ENCODE data around the gene PBX3.

DNA sequence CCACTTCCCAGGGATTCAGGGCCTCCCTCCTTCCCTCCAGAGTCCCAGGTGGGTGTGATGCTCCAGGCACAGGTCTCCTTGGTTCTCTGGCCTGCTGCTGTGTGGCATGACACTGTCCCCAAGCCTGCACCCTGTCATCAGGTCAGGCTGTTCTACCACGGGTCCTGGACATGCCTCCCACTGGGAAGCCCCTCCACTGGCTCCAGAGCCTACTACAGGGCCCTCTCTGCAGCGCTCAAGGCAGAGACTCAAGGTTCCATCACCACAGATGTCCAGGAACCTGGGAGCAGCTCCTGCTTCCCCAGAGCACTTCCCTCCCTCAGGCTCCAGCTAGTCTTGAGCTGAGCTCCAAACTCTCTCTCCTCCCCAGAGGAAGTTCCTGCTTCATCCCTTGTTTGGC, 237.3 kb downstream of the PBX3 start:
- TF ChIP-seq SIN3A (IDR thresholded peaks at IDR 0.05; ENCODE audit: low read depth, low read length), result no peak
- TF ChIP-seq NFXL1 (IDR thresholded peaks at IDR 0.05; ENCODE audit: borderline replicate concordance), result no peak
- TF ChIP-seq SREBF1 (IDR thresholded peaks at IDR 0.05; ENCODE audit: low read length), result no peak
- TF ChIP-seq EZH2 (IDR thresholded peaks at IDR 0.05; ENCODE audit: borderline replicate concordance, control insufficient read depth, low read depth, low read length), result no peak
- TF ChIP-seq ASH2L (IDR thresholded peaks at IDR 0.05; ENCODE audit: borderline replicate concordance, low read depth), result no peak
- no peak for TF ChIP-seq FOS (IDR thresholded peaks at IDR 0.05; ENCODE audit: borderline replicate concordance, extremely low read depth, insufficient read length)
- TF ChIP-seq, protein P1, sequence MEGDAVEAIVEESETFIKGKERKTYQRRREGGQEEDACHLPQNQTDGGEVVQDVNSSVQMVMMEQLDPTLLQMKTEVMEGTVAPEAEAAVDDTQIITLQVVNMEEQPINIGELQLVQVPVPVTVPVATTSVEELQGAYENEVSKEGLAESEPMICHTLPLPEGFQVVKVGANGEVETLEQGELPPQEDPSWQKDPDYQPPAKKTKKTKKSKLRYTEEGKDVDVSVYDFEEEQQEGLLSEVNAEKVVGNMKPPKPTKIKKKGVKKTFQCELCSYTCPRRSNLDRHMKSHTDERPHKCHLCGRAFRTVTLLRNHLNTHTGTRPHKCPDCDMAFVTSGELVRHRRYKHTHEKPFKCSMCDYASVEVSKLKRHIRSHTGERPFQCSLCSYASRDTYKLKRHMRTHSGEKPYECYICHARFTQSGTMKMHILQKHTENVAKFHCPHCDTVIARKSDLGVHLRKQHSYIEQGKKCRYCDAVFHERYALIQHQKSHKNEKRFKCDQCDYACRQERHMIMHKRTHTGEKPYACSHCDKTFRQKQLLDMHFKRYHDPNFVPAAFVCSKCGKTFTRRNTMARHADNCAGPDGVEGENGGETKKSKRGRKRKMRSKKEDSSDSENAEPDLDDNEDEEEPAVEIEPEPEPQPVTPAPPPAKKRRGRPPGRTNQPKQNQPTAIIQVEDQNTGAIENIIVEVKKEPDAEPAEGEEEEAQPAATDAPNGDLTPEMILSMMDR (IDR thresholded peaks at IDR 0.05 in 2 of 3, conservative IDR thresholded peaks at IDR 0.05 in 1 of 3; ENCODE audit: control insufficient read depth in 2 of 3, extremely low read depth in 1 of 3, insufficient read depth in 1 of 3, low read depth in 3 of 3, low read length in 3 of 3), result no peak
- TF ChIP-seq BCL11A (IDR thresholded peaks at IDR 0.05; ENCODE audit: low read depth, low read length), result no peak
- TF ChIP-seq SRF (IDR thresholded peaks at IDR 0.05; ENCODE audit: low read depth in 2 of 2, low read length in 2 of 2), result no peak
- TF ChIP-seq, protein P2, sequence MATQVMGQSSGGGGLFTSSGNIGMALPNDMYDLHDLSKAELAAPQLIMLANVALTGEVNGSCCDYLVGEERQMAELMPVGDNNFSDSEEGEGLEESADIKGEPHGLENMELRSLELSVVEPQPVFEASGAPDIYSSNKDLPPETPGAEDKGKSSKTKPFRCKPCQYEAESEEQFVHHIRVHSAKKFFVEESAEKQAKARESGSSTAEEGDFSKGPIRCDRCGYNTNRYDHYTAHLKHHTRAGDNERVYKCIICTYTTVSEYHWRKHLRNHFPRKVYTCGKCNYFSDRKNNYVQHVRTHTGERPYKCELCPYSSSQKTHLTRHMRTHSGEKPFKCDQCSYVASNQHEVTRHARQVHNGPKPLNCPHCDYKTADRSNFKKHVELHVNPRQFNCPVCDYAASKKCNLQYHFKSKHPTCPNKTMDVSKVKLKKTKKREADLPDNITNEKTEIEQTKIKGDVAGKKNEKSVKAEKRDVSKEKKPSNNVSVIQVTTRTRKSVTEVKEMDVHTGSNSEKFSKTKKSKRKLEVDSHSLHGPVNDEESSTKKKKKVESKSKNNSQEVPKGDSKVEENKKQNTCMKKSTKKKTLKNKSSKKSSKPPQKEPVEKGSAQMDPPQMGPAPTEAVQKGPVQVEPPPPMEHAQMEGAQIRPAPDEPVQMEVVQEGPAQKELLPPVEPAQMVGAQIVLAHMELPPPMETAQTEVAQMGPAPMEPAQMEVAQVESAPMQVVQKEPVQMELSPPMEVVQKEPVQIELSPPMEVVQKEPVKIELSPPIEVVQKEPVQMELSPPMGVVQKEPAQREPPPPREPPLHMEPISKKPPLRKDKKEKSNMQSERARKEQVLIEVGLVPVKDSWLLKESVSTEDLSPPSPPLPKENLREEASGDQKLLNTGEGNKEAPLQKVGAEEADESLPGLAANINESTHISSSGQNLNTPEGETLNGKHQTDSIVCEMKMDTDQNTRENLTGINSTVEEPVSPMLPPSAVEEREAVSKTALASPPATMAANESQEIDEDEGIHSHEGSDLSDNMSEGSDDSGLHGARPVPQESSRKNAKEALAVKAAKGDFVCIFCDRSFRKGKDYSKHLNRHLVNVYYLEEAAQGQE (IDR thresholded peaks at IDR 0.05; ENCODE audit: low read depth, low read length), result no peak
